ENCODE data around the gene CREG2.

CREG2 gene

DNA sequence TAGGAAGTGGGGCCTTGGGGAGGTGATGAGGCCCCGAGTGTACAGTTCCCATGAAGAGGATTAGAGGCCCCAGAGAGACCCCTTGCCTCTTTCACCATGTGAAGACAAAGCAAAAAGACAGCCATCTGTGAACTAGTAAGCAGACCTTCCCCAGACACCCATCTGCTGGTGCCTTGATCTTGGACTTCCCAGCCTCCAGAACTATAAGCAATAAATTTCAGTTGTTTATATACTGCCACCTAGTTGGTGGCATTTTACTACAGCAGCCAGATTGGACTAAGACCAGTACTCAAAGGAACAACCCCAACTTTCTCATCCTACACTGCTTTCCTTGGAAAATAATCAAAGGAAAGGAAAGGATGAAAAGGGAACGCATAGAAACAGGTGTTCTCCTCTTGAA is 27.9 kb upstream of the CREG2 start:
- no peak for DNase-seq
- TF ChIP-seq, protein P1, sequence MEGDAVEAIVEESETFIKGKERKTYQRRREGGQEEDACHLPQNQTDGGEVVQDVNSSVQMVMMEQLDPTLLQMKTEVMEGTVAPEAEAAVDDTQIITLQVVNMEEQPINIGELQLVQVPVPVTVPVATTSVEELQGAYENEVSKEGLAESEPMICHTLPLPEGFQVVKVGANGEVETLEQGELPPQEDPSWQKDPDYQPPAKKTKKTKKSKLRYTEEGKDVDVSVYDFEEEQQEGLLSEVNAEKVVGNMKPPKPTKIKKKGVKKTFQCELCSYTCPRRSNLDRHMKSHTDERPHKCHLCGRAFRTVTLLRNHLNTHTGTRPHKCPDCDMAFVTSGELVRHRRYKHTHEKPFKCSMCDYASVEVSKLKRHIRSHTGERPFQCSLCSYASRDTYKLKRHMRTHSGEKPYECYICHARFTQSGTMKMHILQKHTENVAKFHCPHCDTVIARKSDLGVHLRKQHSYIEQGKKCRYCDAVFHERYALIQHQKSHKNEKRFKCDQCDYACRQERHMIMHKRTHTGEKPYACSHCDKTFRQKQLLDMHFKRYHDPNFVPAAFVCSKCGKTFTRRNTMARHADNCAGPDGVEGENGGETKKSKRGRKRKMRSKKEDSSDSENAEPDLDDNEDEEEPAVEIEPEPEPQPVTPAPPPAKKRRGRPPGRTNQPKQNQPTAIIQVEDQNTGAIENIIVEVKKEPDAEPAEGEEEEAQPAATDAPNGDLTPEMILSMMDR (IDR thresholded peaks at IDR 0.05; ENCODE audit: low read depth, low read length, missing control alignments) = no peak
- in situ Hi-C loops (cut with HindIII; ENCODE audit: low pct_ligation_motif_present, low sequenced_read_pairs) = no loop called here
- H3K27ac ChIP-seq = no peak overlapping the region
- H3K4me3 ChIP-seq (ENCODE audit: low read depth, low read length) = no peak overlapping the region
- no peaks in the 10 kb centered on the region for H3K27me3 ChIP-seq (replicated peaks)
- no peaks in the 10 kb centered on the region for H3K36me3 ChIP-seq (replicated peaks)

DNA sequence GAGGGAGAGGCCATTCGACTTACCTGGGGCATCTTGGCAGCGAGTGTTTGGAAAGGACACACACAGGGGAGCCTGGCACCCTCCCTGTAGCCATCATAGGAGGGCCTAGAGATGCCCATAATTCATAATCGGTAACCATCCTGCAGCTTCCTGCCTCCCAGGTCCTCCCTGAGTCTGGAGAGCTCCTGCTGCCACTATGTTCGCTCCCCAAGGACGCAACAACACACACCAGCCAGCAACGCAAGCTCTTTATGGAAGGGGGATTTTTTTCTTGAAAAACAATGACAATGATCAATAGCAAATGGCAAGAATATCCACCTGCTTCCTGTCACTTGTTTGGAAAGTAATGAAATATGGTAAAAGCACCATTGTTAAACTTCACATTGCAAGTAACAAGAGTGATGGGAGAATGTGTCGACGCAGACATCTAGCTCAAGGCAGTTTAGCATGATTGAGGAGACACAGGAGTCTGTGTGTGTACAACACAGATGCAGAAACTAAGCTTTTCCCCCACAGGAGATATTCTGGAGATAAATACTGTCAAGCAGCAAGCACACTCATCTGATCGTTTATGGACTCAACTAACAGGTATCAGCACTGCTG is 24.9 kb upstream of the CREG2 start:
- TF ChIP-seq, protein P1 (IDR thresholded peaks at IDR 0.05; ENCODE audit: low read depth, low read length, missing control alignments) = no peak
- in situ Hi-C loops (cut with HindIII; ENCODE audit: low pct_ligation_motif_present, low sequenced_read_pairs) = no loop called here

DNA sequence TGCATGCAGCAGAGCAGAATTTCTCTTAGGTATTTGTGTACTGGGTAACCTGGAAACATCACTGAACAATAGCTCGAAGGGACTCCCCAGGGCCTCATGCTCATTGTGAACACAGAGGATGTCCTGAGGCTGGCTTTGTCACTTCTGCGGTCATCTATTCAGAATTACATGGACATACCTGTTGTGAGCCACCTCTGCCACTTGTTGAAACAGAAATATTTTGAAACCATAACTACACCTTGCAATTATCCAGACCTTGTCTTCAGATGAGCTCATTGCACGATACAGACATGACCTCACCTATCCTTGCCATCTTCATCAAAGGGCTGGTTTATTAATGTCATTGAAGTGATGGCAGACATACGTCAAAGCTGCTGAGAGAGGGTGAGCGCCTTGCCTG is 23.4 kb upstream of the CREG2 start:
- Histone ChIP-seq H3K36me3 (replicated peaks) (no peaks in the 10 kb centered on the region), H3K27ac (no peak overlapping the region), H3K27me3 (replicated peaks) (no peaks in the 10 kb centered on the region), H3K4me3 (ENCODE audit: low read depth, low read length) (no peak overlapping the region)
- no peak for DNase-seq
- TF ChIP-seq, protein P1 (IDR thresholded peaks at IDR 0.05; ENCODE audit: low read depth, low read length, missing control alignments) = no peak
- in situ Hi-C loops (cut with HindIII; ENCODE audit: low pct_ligation_motif_present, low sequenced_read_pairs) = no loop called here

More for the DNA sequence above, 24.9 kb upstream of the CREG2 start:
- no peak for DNase-seq
- no peaks in the 10 kb centered on the region for H3K27me3 ChIP-seq (replicated peaks)
- H3K4me3 ChIP-seq (ENCODE audit: low read depth, low read length) = no peak overlapping the region
- no peaks in the 10 kb centered on the region for H3K36me3 ChIP-seq (replicated peaks)
- H3K27ac ChIP-seq = no peak overlapping the region

DNA sequence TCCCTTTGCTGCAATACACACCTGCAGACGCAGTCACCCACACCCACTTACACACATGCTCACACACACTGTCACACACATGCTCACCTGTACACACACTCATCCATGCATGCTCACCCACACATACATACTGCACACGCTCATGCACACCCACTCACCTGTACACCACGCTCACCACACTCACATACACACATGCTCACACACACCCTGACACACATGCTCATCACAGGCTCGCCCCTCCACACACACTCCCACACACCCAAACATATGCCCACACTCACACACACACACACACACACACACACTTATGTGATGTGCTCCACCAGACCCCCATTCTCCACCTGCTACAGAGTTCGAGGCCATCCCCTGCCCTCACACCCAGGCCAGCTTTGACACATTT is 22.8 kb upstream of the CREG2 start:
- TF ChIP-seq, protein P1 (IDR thresholded peaks at IDR 0.05; ENCODE audit: low read depth, low read length, missing control alignments) = no peak
- H3K36me3 ChIP-seq (replicated peaks) = no peaks in the 10 kb centered on the region
- in situ Hi-C loops (cut with HindIII; ENCODE audit: low pct_ligation_motif_present, low sequenced_read_pairs) = no loop called here
- no peak overlapping the region for H3K27ac ChIP-seq
- H3K27me3 ChIP-seq (replicated peaks) = no peaks in the 10 kb centered on the region
- no peak for DNase-seq
- no peak overlapping the region for H3K4me3 ChIP-seq (ENCODE audit: low read depth, low read length)

DNA sequence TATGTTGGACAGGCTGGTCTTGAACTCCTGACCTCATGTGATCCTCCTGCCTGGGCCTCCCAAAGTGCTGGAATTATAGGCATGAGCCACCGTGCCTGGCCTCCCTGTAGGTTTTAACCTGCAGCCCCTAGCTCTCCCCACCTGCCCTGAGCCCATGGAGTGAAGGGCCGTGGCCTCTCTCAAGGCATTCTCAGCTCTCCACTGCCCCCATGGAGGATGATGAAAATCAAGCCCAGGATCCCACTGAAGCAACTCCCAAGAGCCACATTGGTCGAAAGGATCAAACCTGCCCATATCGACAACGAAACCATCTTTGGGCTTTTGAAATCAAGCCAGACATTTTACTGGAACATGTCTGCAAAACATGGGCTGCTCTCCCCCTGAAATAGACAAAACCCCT is 22.4 kb upstream of the CREG2 start:
- no peak overlapping the region for H3K27ac ChIP-seq
- H3K27me3 ChIP-seq (replicated peaks) = no peaks in the 10 kb centered on the region
- no peak overlapping the region for H3K4me3 ChIP-seq (ENCODE audit: low read depth, low read length)
- TF ChIP-seq, protein P1 (IDR thresholded peaks at IDR 0.05; ENCODE audit: low read depth, low read length, missing control alignments) = no peak
- in situ Hi-C loops (cut with HindIII; ENCODE audit: low pct_ligation_motif_present, low sequenced_read_pairs) = no loop called here
- no peaks in the 10 kb centered on the region for H3K36me3 ChIP-seq (replicated peaks)
- DNase-seq = no peak

DNA sequence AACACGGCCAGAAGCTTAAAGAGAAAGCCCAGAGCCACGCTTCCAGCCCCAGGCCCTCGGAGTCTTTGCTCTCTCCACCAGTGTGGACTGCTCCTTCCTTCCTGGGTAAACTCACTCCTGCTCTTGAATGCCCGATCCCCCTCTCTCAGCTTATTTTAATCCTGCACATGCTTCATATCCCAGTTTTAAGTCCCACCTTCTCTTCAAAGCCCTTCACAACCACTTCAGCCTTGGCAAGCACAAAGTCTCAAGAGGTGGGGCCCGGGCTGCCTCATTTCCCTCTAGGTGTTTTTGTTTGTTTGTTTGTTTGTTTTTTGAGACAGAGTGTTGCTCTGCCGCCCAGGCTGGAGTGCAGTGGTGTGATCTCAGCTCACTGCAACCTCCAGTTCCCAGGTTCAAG is 21.6 kb upstream of the CREG2 start:
- Histone ChIP-seq H3K36me3 (replicated peaks) (no peaks in the 10 kb centered on the region), H3K27ac (no peak overlapping the region), H3K4me3 (ENCODE audit: low read depth, low read length) (no peak overlapping the region), H3K27me3 (replicated peaks) (no peaks in the 10 kb centered on the region)
- no peak for DNase-seq
- TF ChIP-seq, protein P1 (IDR thresholded peaks at IDR 0.05; ENCODE audit: low read depth, low read length, missing control alignments) = no peak
- in situ Hi-C loops (cut with HindIII; ENCODE audit: low pct_ligation_motif_present, low sequenced_read_pairs) = no loop called here
